NB4 (cell line): ENCODE measurements around the gene ATP2B3.

Experiments
- CTCF ChIP-seq: IDR thresholded peaks from one replicate; pipeline ENCODE4 v1.5.1; 2012; ENCODE audit warnings: low read depth, low read length
- MAX ChIP-seq: IDR thresholded peaks from 2 replicates; pipeline ENCODE4 v1.6.1; 2011; ENCODE audit warnings: low read depth, low read length
- MYC ChIP-seq: IDR thresholded peaks from 2 replicates; pipeline ENCODE4 v1.6.1; 2011; ENCODE audit warnings: low read depth, low read length
- POLR2A ChIP-seq: IDR thresholded peaks from 2 replicates; pipeline ENCODE4 v1.6.1; 2011; ENCODE audit warnings: mild to moderate bottlenecking; ENCODE audit not compliant: insufficient read length; ENCODE audit errors: extremely low read depth

GRCh38 chrX:153475271-153475670 is 42.2 kb upstream of the ATP2B3 start:
- TF ChIP-seq CTCF (no peak), MAX (no peak), POLR2A (no peak), MYC (no peak)
